HG02642 (cell line): ENCODE measurements around the gene NOTCH1.

ENCODE experiments used
- ATAC-seq: cut with Tn5 transposase; IDR thresholded peaks from one replicate; pipeline ENCODE4 v1.9.1; 2021; ENCODE audit warnings: mild to moderate bottlenecking; ENCODE audit not compliant: unreplicated experiment, poor library complexity

Gene NOTCH1

DNA sequence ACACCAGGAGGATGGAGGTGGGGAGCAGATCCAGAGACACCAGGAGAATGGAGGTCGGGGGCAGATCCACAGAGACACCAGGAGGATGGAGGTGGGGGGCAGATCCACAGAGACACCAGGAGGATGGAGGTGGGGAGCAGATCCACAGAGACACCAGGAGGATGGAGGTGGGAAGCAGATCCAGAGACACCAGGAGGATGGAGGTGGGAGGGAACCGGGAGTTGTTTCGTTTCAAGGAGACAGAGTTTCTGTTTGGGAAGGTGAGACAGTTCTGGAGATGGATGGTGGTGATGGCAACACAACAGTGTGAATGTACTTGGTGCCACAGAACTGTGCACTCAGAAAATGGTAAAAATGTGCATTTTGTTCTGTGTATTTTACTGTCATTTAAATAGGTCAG is 97.2 kb downstream of the NOTCH1 start:
- no peak for ATAC-seq

DNA sequence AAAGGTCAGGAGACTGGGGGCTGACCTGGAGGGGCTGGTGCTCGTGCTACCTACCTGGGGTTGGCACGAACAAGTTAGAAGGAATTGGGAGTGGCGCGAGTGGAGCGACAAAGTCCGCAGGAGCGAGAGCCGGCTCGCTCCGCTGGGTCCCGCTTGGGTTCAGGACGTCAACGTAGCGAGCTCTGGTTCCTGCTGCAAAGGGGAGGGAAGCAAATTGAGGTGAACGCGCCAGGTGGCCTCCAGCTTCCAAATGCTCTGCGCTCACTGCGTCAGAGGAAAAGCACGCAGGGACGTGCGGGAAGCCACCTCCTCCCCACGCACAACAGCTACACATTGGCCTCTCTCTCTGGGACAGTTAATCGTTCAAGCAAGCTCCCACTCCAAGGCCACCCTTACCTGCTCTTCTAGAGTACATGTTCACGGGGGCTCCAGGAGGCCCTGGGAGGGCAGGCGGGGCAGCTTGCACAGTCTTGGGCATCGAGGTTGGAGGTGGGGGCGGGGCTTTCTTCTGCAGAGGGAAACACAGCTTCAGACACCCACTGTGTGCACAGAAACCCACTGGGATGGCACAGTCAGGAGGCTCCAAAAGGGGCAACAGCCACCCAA is 98.6 kb downstream of the NOTCH1 start:
- ATAC-seq, result no peak

DNA sequence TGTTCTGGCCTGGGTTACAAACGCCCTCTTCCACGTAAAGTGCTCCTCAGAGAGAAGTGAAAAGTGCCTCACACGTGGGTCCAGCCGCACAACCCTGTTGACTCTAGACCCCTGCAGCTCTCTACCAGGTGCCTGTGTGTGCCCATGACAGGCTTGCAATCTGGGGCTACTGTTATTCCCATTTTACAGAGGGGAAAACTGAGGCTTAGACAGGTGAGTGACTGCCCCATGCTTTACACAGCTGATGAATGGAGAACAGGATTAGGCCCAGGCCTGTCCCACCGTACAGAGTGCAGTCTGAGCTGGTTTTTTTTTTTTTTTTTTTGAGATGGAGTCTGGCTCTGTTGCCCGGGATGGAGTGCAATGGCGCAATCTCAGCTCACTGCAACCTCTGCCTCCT is 100.0 kb downstream of the NOTCH1 start:
- no peak for ATAC-seq
